Stomach smooth muscle (tissue), 2 donors: Measurements from ENCODE around the gene SRPX.

Experiments used
- H3K27ac ChIP-seq: one replicate; pipeline ENCODE4 v1.7.0; 2013; ENCODE audit warnings: mild to moderate bottlenecking, low read length, inconsistent platforms
- H3K27me3 ChIP-seq, 2 donors: one replicate each; pipeline ENCODE4 v1.7.0; 2013; ENCODE audit warnings: low read length in 2 of 2; ENCODE audit not compliant: insufficient read depth in 2 of 2, control insufficient read depth in 1 of 2
- H3K36me3 ChIP-seq, 2 donors: one replicate each; pipeline ENCODE4 v1.7.0; 2013; ENCODE audit warnings: low read length in 2 of 2; ENCODE audit not compliant: control insufficient read depth in 2 of 2, insufficient read depth in 2 of 2
- H3K4me1 ChIP-seq: one replicate; pipeline ENCODE4 v1.7.0; 2013; ENCODE audit warnings: low read length; ENCODE audit not compliant: control insufficient read depth, insufficient read depth
- H3K4me3 ChIP-seq, 2 donors: one replicate each; pipeline ENCODE4 v1.7.0; 2013; ENCODE audit warnings: low read length in 2 of 2
- H3K9ac ChIP-seq, 2 donors: one replicate each; pipeline ENCODE4 v1.7.0; 2013; ENCODE audit warnings: low read length in 2 of 2, mild to moderate bottlenecking in 1 of 2
- H3K9me3 ChIP-seq, 2 donors: one replicate each; pipeline ENCODE4 v1.7.0; 2013; ENCODE audit warnings: low read length in 2 of 2; ENCODE audit not compliant: control insufficient read depth in 2 of 2
- donor health status: healthy.
- donor health status: Pancreatic carcinoma.

The SRPX gene

GRCh38 chrX:38166478-38167083 is 54.1 kb downstream of the SRPX start:
- Histone ChIP-seq H3K4me3 (no peak overlapping the region), H3K9ac (no peak overlapping the region), H3K9me3 (no peaks in the 10 kb centered on the region), H3K4me1 (no peaks in the 10 kb centered on the region), H3K27ac (no peak overlapping the region), H3K27me3 (no peaks in the 10 kb centered on the region), H3K36me3 (no peaks in the 10 kb centered on the region)

DNA sequence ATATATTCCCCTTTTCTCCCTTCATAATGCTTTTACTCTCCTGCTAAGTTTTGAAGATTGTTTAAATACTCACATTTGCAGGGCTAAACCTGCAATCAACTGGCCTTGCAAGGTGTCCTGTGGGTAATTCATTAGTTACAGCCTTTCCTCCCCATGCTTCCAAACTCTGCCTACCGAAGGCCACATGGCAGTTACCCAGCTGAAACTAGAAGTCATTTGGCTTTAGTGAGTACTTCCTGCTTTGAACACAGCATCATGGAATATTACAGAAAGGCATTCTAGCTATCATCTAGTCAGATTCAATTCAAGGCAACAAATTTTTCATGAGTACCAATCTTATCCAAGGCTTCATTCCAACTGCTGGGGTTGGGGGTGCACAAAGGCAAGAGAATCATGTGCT is 55.6 kb downstream of the SRPX start:
- no peak overlapping the region for H3K4me3 ChIP-seq
- no peaks in the 10 kb centered on the region for H3K9me3 ChIP-seq
- no peaks in the 10 kb centered on the region for H3K4me1 ChIP-seq
- no peak overlapping the region for H3K27ac ChIP-seq
- H3K9ac ChIP-seq: no peak overlapping the region
- H3K36me3 ChIP-seq: peaks cover 0 to 2% of the 10 kb centered on the region in 2 donors
- no peaks in the 10 kb centered on the region for H3K27me3 ChIP-seq

DNA sequence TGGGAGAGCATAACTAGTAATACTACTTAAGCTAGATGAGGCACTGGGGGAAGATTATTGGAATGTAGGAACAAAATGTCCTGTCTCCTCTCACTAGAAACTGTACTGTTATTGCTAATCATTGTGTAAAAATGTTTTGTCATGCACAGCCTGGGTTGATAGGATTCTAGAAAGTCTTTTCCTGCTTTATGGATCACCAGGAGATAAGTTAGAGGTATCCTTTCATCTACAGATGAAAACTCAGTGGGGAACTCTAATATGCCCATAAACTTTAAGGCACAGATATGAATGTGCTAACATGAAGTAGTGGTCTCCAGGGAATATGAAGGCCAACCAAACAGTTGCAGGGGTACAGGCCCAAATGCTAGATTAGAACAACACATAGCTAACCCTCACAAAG is 57.5 kb downstream of the SRPX start:
- Histone ChIP-seq H3K9ac (no peak overlapping the region), H3K27me3 (no peaks in the 10 kb centered on the region), H3K4me1 (no peaks in the 10 kb centered on the region), H3K36me3 (peaks cover 0 to 6% of the 10 kb centered on the region in 2 donors), H3K27ac (no peak overlapping the region), H3K9me3 (no peaks in the 10 kb centered on the region), H3K4me3 (no peak overlapping the region)

DNA sequence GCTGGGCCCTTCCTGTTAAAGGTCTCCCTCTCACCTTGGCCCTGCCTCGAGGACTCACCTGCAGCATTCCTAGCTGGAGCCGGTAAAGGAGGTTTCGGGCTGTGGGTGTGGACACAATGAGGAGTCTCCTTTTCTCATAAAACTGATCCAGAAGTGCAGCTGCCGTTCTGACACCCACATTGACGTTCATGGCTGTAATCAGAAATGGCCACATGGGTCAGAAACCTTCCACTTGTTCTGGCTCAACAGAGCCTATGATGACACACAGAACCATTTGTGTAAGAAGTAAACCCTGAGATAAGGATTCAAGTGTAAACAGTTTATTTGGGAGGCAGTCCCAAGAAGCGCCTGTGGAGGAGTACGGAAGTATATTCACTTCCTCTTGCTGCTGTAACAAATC is 63.8 kb downstream of the SRPX start:
- H3K9ac ChIP-seq: no peak overlapping the region
- H3K4me3 ChIP-seq: no peak overlapping the region
- H3K27ac ChIP-seq: no peak overlapping the region
- no peaks in the 10 kb centered on the region for H3K9me3 ChIP-seq
- peaks cover 0 to 6% of the 10 kb centered on the region in 2 donors for H3K36me3 ChIP-seq
- H3K27me3 ChIP-seq: no peaks in the 10 kb centered on the region
- no peaks in the 10 kb centered on the region for H3K4me1 ChIP-seq

GRCh38 chrX:38154818-38155217 is 65.9 kb downstream of the SRPX start:
- Histone ChIP-seq H3K27me3 (peaks cover 0 to 5% of the 10 kb centered on the region in 2 donors), H3K4me3 (no peak overlapping the region), H3K36me3 (peaks cover 0 to 2% of the 10 kb centered on the region in 2 donors), H3K27ac (no peak overlapping the region), H3K9me3 (no peaks in the 10 kb centered on the region), H3K4me1 (no peaks in the 10 kb centered on the region), H3K9ac (no peak overlapping the region)

GRCh38 chrX:38154340-38154739 is 66.3 kb downstream of the SRPX start:
- Histone ChIP-seq H3K4me3 (no peak overlapping the region), H3K27me3 (peaks cover 0 to 8% of the 10 kb centered on the region in 2 donors), H3K9ac (no peak overlapping the region), H3K27ac (no peak overlapping the region), H3K4me1 (no peaks in the 10 kb centered on the region), H3K36me3 (no peaks in the 10 kb centered on the region), H3K9me3 (no peaks in the 10 kb centered on the region)

GRCh38 chrX:38151441-38151840 is 69.2 kb downstream of the SRPX start:
- no peak overlapping the region for H3K9ac ChIP-seq
- H3K4me1 ChIP-seq: no peaks in the 10 kb centered on the region
- no peaks in the 10 kb centered on the region for H3K36me3 ChIP-seq
- H3K27me3 ChIP-seq: peaks cover 0 to 8% of the 10 kb centered on the region in 2 donors
- H3K4me3 ChIP-seq: no peak overlapping the region
- no peaks in the 10 kb centered on the region for H3K9me3 ChIP-seq
- no peak overlapping the region for H3K27ac ChIP-seq

DNA sequence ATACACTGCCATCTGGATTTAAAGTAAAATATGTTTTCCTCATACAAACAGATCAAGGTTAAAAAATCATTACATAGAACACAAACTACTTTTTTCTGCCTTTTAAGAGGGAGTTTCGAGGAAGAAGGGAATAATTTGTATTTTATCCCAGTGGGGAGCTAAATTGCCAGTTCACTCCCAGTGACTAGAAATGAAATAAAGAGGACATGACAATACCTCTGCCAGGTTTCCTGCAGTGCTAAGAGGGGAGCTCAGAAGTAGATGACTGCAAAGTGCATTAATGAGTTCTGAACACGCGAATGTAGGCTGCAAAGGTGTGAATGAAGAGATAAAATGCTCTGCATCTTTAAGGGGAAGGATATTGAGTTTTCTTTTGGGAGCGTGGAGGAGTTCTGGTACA is 69.7 kb downstream of the SRPX start:
- no peak overlapping the region for H3K4me3 ChIP-seq
- H3K4me1 ChIP-seq: no peaks in the 10 kb centered on the region
- H3K27ac ChIP-seq: no peak overlapping the region
- no peaks in the 10 kb centered on the region for H3K36me3 ChIP-seq
- no peak overlapping the region for H3K9ac ChIP-seq
- H3K9me3 ChIP-seq: no peaks in the 10 kb centered on the region
- H3K27me3 ChIP-seq: peaks cover 0 to 8% of the 10 kb centered on the region in 2 donors

GRCh38 chrX:38149016-38149415 is 71.7 kb downstream of the SRPX start:
- peaks cover 0 to 8% of the 10 kb centered on the region in 2 donors for H3K27me3 ChIP-seq
- no peaks in the 10 kb centered on the region for H3K9me3 ChIP-seq
- no peak overlapping the region for H3K4me3 ChIP-seq
- H3K36me3 ChIP-seq: no peaks in the 10 kb centered on the region
- no peaks in the 10 kb centered on the region for H3K4me1 ChIP-seq
- no peak overlapping the region for H3K27ac ChIP-seq
- H3K9ac ChIP-seq: no peak overlapping the region

- Histone ChIP-seq H3K27ac (no peak overlapping the region), H3K4me3 (no peak overlapping the region), H3K27me3 (no peaks in the 10 kb centered on the region), H3K9ac (no peak overlapping the region), H3K4me1 (no peaks in the 10 kb centered on the region), H3K9me3 (no peaks in the 10 kb centered on the region), H3K36me3 (no peaks in the 10 kb centered on the region)
These were observed 78.1 kb downstream of the SRPX start for GRCh38 chrX:38142610-38143009.

DNA sequence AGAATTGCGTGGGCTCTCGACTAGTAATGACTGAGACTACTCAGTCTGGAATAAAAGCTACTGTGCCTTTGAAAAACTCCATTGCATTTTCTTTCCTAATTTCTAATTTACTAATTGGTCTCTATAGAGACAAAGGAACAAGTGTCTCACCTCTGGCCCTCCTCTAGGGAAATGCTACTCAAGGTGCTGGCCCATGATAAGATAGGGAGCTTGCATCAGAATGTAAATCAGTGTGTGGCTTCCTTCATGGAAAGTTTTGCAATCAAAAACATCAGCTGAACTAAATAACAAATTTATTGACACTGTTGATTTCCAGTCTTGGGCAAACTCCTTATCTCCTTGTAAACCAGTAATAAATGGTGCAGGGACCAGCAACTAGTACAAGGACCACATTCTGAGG is 81.8 kb downstream of the SRPX start:
- H3K36me3 ChIP-seq: no peaks in the 10 kb centered on the region
- no peaks in the 10 kb centered on the region for H3K27me3 ChIP-seq
- H3K9me3 ChIP-seq: no peaks in the 10 kb centered on the region
- no peak overlapping the region for H3K4me3 ChIP-seq
- no peaks in the 10 kb centered on the region for H3K4me1 ChIP-seq
- no peak overlapping the region for H3K9ac ChIP-seq
- H3K27ac ChIP-seq: no peak overlapping the region
